Activated T-cell treated with anti-CD3 and anti-CD28 coated beads, Interleukin-2, amount 50 U/mL, for 4 hours (primary cell): Measurements from ENCODE around the gene MACROD2. TPM values are rescaled to one million over a fixed set of nuclear protein-coding genes. Genes with fewer than 3 reads are reported as not detected.

Experiments used
- ATAC-seq, 2 donors: fragments of 200-7000 bp; cut with Tn5 transposase; one replicate each; pipeline ENCODE4 v1.10.0; 2021
- DNase-seq: peaks from one replicate; pipeline ENCODE4 v3.0.0-alpha.2; 2020
- H3K27me3 Mint-ChIP-seq: one replicate; pipeline ENCODE4 v1.8.0; 2021; ENCODE audit warnings: low read depth, mixed read lengths
- H3K36me3 Mint-ChIP-seq: one replicate; pipeline ENCODE4 v1.8.0; 2022; ENCODE audit warnings: mixed read lengths; ENCODE audit not compliant: insufficient read depth
- H3K4me1 Mint-ChIP-seq: one replicate; pipeline ENCODE4 v1.8.0; 2021; ENCODE audit warnings: low read depth, mixed read lengths
- H3K4me3 Mint-ChIP-seq: one replicate; pipeline ENCODE4 v1.8.0; 2021; ENCODE audit warnings: mild to moderate bottlenecking, moderate library complexity, mixed read lengths
- H3K9me3 Mint-ChIP-seq: one replicate; pipeline ENCODE4 v1.8.0; 2021; ENCODE audit warnings: mixed read lengths
- total RNA-seq, 3 donors: library from RNA; stranded (reverse); gene quantifications; one replicate each; pipeline ENCODE4 v1.2.1, GENCODE V29; 2021

Gene MACROD2
- total RNA-seq, 3 donors from 2014 or later: 0.10 TPM; not detected in 2

DNA sequence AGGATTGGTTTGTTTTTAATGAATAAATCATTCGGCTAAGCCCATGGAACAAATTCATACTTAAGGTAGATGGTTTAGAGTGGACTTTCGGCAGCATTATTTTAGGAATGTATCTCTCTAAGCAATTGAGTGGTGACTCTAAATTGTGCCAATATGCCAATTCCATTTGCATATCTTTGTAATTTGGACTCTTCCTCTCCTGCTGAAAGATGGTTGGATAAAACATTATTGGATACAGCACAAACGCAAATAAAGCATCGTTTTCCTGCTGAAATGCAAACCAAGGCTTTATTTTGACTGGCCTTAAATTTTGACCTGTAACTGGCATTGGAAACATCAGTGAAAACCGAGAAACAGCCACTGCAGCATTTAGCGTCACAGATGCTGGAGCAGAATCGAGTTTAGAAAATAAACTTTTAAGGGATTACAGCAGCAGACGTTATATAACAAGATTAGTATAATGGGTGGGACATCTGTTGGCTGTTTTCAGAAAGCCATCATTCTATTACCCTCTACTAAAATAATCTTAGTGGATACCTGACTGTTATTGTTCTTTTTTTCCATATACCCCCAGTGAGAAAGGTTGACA lies 1852.0 kb downstream of the MACROD2 start:
- H3K4me1 Mint-ChIP-seq: no peaks in the 10 kb centered on the region
- no peaks in the 10 kb centered on the region for H3K27me3 Mint-ChIP-seq
- H3K4me3 Mint-ChIP-seq: no peak overlapping the region
- peaks cover 10% of the 10 kb centered on the region for H3K9me3 Mint-ChIP-seq
- ATAC-seq (no peak), DNase-seq (no peak)
- no peaks in the 10 kb centered on the region for H3K36me3 Mint-ChIP-seq

DNA sequence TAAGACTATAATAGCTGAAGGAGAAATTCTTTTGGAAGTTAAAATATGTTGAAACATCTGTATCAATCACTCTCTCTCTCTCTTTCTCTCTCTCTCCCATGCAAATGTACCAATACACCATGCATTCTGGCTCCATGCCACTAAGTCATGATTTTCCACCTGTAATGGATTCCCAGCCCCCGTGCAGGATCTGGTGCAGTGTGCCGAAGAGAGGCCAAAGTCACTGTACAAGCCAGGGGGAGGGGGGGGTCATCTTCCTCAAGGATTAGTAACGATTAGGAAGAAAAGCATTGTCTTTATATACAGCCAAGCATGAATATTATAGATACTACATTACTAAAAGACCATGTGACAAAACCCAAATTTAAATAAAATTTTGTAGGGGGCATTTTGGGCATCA lies 1852.8 kb downstream of the MACROD2 start:
- Mint-ChIP-seq H3K27me3 (no peaks in the 10 kb centered on the region), H3K9me3 (peaks cover 10% of the 10 kb centered on the region), H3K4me1 (no peaks in the 10 kb centered on the region), H3K4me3 (no peak overlapping the region), H3K36me3 (no peaks in the 10 kb centered on the region)
- ATAC-seq: no peak
- DNase-seq: no peak

DNA sequence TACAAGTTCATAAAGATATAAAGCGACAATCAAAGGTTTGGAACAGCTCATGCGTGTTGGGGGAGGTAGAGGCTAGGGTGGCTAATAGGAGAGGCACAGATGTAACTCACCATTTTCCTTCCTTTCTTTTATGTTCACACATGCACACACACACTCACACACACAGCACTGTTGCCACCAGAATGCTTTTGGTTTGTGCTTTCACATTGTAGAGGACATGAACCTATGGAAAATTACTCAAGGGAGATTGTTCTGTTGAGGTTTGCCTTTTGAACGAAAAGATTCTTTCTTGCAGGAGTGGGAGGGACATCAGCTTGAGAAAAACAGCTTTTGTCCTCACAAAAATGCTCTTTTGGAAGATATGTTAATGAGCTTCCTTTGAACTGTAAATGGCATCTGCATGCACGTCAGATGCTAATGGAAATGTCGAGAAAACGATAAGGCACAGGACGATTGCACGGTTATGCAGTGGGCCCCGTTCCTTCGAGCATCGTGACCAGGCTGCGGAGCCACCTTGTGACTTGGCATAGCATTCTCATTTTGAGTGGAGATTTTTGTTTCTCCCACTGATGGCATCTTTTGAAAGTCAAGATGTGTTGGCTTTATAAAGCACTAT lies 1853.8 kb downstream of the MACROD2 start:
- no peaks in the 10 kb centered on the region for H3K4me1 Mint-ChIP-seq
- no peaks in the 10 kb centered on the region for H3K36me3 Mint-ChIP-seq
- no peak overlapping the region for H3K4me3 Mint-ChIP-seq
- peaks cover 10% of the 10 kb centered on the region for H3K9me3 Mint-ChIP-seq
- DNase-seq (no peak), ATAC-seq (no peak)
- no peaks in the 10 kb centered on the region for H3K27me3 Mint-ChIP-seq

DNA sequence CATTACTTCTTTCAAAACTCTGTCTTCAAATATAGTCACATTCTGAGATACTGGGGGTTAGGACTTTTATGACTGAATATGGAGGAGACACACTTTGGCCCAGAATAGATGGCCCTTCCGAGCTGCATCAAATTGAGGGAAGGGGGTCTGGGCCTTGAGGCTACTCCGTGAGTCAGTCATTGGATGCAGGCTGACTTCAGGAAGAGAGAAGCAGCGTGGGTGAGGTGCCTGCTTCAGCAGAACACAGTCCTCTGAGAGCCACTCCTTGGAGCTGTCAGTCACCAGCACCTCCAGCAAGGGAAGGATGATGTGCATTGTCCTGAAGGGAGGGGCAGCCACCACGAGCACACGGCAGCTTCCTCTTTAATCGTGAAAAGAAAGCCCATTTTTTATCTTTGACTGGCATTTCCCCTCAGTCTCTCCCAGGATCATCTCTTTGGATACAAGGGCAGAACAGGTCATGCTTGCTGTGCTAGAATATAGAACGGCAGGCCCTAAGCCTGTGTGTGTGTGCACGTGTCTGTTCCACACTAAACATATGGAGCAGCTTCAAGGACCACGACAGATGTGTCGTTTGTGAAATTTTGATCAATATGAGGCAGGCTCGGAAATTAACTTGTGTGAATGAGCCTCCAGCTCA lies 1856.4 kb downstream of the MACROD2 start:
- ATAC-seq: no peak
- Mint-ChIP-seq H3K4me3 (no peak overlapping the region), H3K27me3 (no peaks in the 10 kb centered on the region), H3K36me3 (no peaks in the 10 kb centered on the region), H3K9me3 (peaks cover 8% of the 10 kb centered on the region), H3K4me1 (no peaks in the 10 kb centered on the region)
- no peak for DNase-seq

DNA sequence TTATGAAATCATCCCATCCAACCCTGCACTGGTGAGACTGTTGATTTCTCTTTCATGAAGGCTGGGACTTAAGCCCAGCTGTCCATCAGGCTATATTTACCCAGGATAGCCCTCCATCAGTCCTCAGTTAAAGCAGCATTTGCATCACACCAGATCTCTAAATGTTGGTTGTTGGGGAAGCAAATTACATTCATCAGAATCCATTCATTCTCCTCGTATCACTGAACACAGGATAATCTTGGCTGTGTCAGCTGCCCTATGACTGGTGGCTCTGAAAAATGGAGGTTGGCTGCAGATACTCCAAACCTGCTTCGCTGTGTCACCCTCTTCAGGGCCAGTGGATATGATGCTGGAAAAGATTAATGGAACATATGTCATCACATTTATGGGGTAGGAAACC lies 1859.6 kb downstream of the MACROD2 start:
- Mint-ChIP-seq H3K4me3 (no peak overlapping the region), H3K9me3 (peaks cover 15% of the 10 kb centered on the region), H3K4me1 (no peaks in the 10 kb centered on the region), H3K36me3 (no peaks in the 10 kb centered on the region), H3K27me3 (no peaks in the 10 kb centered on the region)
- DNase-seq (no peak), ATAC-seq (no peak)

DNA sequence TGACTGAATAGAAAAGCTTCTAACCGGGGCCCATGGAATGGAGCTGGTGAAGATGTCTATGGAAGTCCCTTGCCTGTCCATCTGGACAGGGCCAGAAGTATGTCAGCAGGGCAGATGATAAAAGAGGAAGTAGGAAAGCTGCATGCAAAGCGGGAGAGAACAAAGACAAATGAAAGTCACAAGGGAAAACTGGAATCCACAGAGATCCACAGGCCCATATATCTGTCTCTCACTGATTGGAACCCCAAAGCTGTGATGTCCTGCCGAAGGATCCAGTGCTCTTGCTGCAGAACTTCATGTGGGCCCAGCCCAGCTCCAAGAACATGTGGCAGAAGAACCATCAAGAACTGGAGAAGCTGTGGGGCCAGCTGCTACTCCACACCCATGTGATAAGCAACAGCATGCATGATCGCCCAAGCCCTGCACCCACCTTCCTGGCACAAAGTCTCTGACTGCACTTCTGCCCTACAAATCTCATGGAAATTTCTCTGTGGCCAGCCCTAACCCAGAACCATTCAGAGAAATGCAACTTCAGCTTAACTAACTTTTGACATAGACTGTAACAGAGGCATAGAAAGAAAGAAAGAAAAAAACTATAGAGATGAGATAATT lies 1862.0 kb downstream of the MACROD2 start:
- Mint-ChIP-seq H3K27me3 (no peaks in the 10 kb centered on the region), H3K9me3 (peaks cover 7% of the 10 kb centered on the region), H3K36me3 (no peaks in the 10 kb centered on the region), H3K4me3 (no peak overlapping the region), H3K4me1 (no peaks in the 10 kb centered on the region)
- DNase-seq: no peak
- no peak for ATAC-seq

DNA sequence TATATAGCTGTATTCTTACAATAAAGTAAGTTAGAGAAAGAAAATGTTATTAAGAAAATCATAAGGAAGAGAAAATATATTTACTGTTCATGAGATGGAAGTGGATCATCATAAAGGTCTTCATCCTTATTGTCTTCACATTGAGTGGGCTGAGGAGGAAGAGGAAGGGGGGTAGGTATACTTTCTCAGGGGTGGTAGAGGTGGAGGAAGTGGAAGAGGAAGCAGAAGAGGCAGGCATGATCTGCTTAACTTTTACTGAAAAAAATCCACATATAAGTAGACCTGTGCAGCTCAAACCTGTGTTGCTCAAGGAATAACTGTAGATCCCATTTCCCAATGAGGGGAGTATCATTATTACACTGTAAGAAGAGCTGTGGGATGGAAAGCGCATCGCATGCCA lies 1863.7 kb downstream of the MACROD2 start:
- no peaks in the 10 kb centered on the region for H3K36me3 Mint-ChIP-seq
- H3K27me3 Mint-ChIP-seq: no peaks in the 10 kb centered on the region
- H3K4me3 Mint-ChIP-seq: no peak overlapping the region
- peaks cover 7% of the 10 kb centered on the region for H3K9me3 Mint-ChIP-seq
- DNase-seq: no peak
- no peak for ATAC-seq
- no peaks in the 10 kb centered on the region for H3K4me1 Mint-ChIP-seq

DNA sequence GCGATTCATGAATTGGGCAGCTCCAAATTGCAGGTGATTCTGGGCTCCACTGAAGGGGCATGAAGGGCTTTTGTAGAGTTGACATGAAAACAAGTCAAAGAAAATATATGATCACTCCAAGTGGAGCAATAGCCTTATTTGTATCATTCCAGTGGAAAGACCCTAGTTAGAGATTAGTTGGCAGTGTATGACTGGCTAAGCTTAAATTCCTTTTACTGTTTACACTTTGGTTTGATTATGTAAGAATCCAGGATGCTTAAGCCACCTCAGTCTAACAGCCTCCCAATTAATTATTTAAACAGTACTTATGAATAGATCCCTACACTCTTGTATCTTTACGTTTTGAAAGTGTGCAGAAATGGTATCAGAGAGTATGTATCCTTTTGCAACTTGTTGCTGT lies 1865.5 kb downstream of the MACROD2 start:
- Mint-ChIP-seq H3K36me3 (no peaks in the 10 kb centered on the region), H3K27me3 (no peaks in the 10 kb centered on the region), H3K9me3 (peaks cover 7% of the 10 kb centered on the region), H3K4me3 (no peak overlapping the region), H3K4me1 (no peaks in the 10 kb centered on the region)
- DNase-seq (no peak), ATAC-seq (no peak)

DNA sequence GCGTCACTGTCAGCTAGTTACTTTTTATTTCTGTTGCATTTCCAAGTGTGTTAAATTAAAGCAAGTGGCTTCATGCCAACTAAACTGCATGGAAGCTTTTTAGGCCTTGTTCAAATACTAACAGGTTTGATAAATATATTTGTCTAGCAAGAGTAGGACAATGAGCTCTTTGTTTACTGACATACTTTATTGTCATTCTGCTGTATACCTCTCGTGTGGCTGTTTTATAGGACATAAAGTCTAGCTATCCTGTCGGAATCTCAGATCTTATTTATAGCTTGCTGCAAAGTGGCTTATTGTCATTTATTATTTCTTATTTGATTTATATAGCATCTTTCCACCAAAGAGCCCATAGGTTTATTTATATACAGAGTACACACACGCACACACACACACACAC lies 1866.9 kb downstream of the MACROD2 start:
- Mint-ChIP-seq H3K27me3 (no peaks in the 10 kb centered on the region), H3K36me3 (no peaks in the 10 kb centered on the region), H3K4me1 (no peaks in the 10 kb centered on the region), H3K4me3 (no peak overlapping the region), H3K9me3 (peaks cover 3% of the 10 kb centered on the region)
- no peak for DNase-seq
- no peak for ATAC-seq

DNA sequence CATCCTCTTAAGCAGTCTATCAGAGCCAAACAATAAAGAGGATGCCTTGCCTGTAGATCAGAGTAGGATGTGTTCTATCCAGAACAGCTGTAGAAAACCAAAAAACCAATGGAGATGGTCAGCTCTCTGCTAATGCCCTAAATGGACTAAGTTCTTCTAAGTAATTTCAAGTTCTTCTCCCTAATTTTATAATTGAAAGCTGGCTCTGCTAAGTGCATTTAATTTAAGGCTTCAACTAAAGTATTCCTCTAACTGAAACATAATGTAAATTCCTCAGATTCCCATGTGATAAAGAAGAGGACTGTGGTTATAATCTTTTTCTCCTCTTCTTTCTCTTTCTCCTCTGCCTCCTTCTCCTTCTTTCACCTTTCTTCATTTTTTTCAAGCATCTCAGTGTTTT lies 1868.4 kb downstream of the MACROD2 start:
- H3K9me3 Mint-ChIP-seq: peaks cover 10% of the 10 kb centered on the region
- H3K27me3 Mint-ChIP-seq: no peaks in the 10 kb centered on the region
- DNase-seq (no peak), ATAC-seq (no peak)
- no peaks in the 10 kb centered on the region for H3K4me1 Mint-ChIP-seq
- H3K4me3 Mint-ChIP-seq: no peak overlapping the region
- H3K36me3 Mint-ChIP-seq: no peaks in the 10 kb centered on the region

DNA sequence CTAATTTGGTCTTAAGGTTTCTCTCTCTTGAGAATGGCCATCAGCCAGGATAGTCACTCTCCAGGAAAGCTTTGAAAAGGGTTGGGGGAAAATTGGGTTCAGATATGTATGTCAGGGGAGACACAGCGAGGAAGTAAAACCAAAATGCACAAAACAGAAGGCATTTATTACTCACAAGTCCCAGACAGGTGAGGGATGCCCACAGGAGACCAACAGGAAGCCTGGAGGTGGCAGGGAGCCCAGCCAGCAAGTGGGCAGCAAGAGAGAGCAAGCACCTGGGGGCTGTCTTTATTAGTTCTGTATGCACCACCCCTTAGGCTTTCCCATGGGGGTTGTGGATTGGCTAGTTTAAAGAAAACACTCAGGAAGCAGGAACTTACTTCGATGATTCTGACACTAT lies 1870.2 kb downstream of the MACROD2 start:
- no peaks in the 10 kb centered on the region for H3K36me3 Mint-ChIP-seq
- ATAC-seq (no peak), DNase-seq (no peak)
- H3K4me3 Mint-ChIP-seq: no peak overlapping the region
- H3K4me1 Mint-ChIP-seq: no peaks in the 10 kb centered on the region
- H3K9me3 Mint-ChIP-seq: peaks cover 7% of the 10 kb centered on the region
- H3K27me3 Mint-ChIP-seq: no peaks in the 10 kb centered on the region

DNA sequence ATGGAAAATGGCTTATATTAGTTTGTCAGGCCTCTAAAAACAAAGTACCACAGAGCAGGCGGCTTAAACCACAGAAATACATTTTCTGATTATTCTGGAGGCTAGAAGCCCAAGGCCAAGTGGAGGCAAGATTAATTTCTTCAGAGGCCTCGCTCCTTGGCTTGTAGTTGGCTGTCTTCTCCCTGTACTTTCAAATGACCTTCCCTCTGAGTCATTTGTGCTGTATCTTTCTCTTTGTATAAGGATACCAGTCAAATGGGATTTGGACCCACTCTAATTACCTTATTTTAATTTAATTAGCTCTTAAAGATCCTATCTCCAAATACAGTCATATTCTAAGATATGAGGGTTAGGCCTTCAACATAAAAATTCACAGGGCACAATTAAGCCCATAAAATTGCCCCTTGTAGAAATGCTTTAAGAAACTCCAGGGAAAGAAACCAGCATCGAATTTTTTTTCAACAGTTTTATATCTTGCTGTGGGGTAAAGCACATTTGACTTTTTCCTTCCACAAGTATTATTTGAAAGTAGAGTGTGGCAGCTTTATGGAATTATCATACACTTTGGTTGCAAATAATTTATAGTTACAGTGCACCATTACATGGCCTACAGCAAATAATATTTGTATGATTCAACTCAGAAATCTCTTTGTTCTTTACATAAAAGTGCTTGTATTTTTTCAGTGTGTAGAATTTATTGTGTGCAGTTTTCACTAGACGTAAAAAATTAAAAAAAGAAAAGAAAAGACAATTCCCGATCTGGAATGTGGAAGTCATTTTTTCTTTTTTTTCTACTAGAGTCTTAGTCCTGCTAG lies 1871.8 kb downstream of the MACROD2 start:
- Mint-ChIP-seq H3K27me3 (no peaks in the 10 kb centered on the region), H3K4me1 (no peaks in the 10 kb centered on the region), H3K36me3 (no peaks in the 10 kb centered on the region), H3K9me3 (peaks cover 7% of the 10 kb centered on the region), H3K4me3 (no peak overlapping the region)
- ATAC-seq: no peak
- DNase-seq: no peak

DNA sequence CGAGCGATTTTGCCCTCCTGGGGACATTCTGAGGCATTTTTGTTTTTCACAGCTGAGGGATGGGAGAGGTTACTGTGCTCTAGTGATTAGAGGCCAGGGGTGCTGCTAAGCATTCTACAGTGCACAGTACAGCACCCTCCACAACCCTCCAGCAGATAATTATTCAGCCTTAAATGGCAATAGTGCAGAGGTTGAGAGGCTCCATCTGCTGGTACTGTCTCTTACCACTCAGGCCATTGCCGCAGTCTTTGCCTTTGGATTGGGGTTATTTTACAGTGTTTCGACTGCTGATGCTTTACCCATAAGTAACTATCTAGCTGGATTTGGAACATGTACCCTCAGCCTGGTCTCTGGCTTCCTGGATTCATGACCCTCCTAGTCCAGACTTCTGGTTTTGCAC lies 1872.6 kb downstream of the MACROD2 start:
- H3K4me3 Mint-ChIP-seq: no peak overlapping the region
- H3K36me3 Mint-ChIP-seq: no peaks in the 10 kb centered on the region
- no peak for ATAC-seq
- no peaks in the 10 kb centered on the region for H3K27me3 Mint-ChIP-seq
- H3K4me1 Mint-ChIP-seq: no peaks in the 10 kb centered on the region
- no peak for DNase-seq
- peaks cover 7% of the 10 kb centered on the region for H3K9me3 Mint-ChIP-seq

DNA sequence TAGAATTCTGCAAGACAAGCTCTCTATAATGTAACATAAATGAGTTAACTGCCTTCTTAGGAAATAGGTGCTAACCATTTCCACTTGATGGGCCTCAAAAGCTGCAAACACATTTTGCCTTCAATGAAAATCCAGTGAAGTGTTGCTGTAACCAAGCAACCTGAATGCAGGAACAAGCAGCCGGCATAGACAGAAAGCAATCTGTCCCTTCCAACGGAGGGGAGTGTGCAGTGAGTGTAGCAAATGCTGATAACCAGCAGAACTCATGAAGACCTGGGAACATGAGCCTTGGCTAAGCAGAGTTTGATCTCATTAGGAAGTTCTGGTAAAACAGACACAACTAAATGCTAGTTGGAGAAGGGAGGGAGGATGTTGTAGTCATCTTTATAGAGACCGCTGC lies 1880.1 kb downstream of the MACROD2 start:
- Mint-ChIP-seq H3K4me3 (no peak overlapping the region), H3K4me1 (no peaks in the 10 kb centered on the region), H3K27me3 (no peaks in the 10 kb centered on the region), H3K36me3 (no peaks in the 10 kb centered on the region), H3K9me3 (peaks cover 11% of the 10 kb centered on the region)
- no peak for DNase-seq
- no peak for ATAC-seq
